GM18511 (cell line): ENCODE measurements around the gene REEP5.
"Not testable (repeated sequence)": the region's sequence is repeated elsewhere in the genome, so short reads cannot be mapped to it uniquely, and the experiment has no call there.

ENCODE experiments used
- ATAC-seq: cut with Tn5 transposase; IDR thresholded peaks from one replicate; pipeline ENCODE4 v1.9.1; 2021; ENCODE audit warnings: mild to moderate bottlenecking, moderate library complexity; ENCODE audit not compliant: unreplicated experiment

REEP5 gene

GRCh38 chr5:112933651-112934365, 11.8 kb upstream of the REEP5 start:
- no peak for ATAC-seq

GRCh38 chr5:112933105-112933504, 11.1 kb upstream of the REEP5 start:
- no peak for ATAC-seq

GRCh38 chr5:112931473-112931872, 9.4 kb upstream of the REEP5 start:
- no peak for ATAC-seq

GRCh38 chr5:112930082-112930344, 8.0 kb upstream of the REEP5 start:
- ATAC-seq: peak; percentile 52

- ATAC-seq: peak; percentile 79
These were observed 7.5 kb upstream of the REEP5 start for GRCh38 chr5:112929336-112930081.

GRCh38 chr5:112923988-112924387, 2.0 kb upstream of the REEP5 start:
- no peak for ATAC-seq

GRCh38 chr5:112923148-112923917, 1.3 kb upstream of the REEP5 start:
- ATAC-seq: peak; percentile 53

GRCh38 chr5:112921026-112921832, 798 bp downstream of the REEP5 start:
- peak; percentile 37 for ATAC-seq

GRCh38 chr5:112919972-112920371, 2.1 kb downstream of the REEP5 start:
- ATAC-seq: no peak

- ATAC-seq: no peak
These were observed 3.3 kb downstream of the REEP5 start for GRCh38 chr5:112918679-112919078.

- ATAC-seq: no peak
These were observed 3.9 kb downstream of the REEP5 start for GRCh38 chr5:112918136-112918535.

GRCh38 chr5:112917453-112917995, 4.5 kb downstream of the REEP5 start:
- no peak for ATAC-seq

- peak; percentile 66 for ATAC-seq
These were observed 6.2 kb downstream of the REEP5 start for GRCh38 chr5:112915831-112916230.

- no peak for ATAC-seq
These were observed 7.4 kb downstream of the REEP5 start for GRCh38 chr5:112914584-112914983.

- no peak for ATAC-seq
These were observed 11.5 kb downstream of the REEP5 start for GRCh38 chr5:112910529-112910928.

GRCh38 chr5:112908854-112909253, 13.2 kb downstream of the REEP5 start:
- ATAC-seq: no peak

GRCh38 chr5:112907166-112907631, 14.8 kb downstream of the REEP5 start:
- ATAC-seq: no peak

- ATAC-seq: no peak
These were observed 15.4 kb downstream of the REEP5 start for GRCh38 chr5:112906637-112907036.

- not testable (repeated sequence) for ATAC-seq
These were observed 17.0 kb downstream of the REEP5 start for GRCh38 chr5:112904996-112905395.

GRCh38 chr5:112902561-112902960, 19.5 kb downstream of the REEP5 start:
- no peak for ATAC-seq

GRCh38 chr5:112895682-112896081, 26.3 kb downstream of the REEP5 start:
- ATAC-seq: no peak
